ENCODE data around the gene ENO4. TPM values are rescaled to one million over a fixed set of nuclear protein-coding genes. Genes with fewer than 3 reads are reported as not detected.

Gene ENO4
- total RNA-seq, 1 experiment from 2014 or later: 0.42 TPM

DNA sequence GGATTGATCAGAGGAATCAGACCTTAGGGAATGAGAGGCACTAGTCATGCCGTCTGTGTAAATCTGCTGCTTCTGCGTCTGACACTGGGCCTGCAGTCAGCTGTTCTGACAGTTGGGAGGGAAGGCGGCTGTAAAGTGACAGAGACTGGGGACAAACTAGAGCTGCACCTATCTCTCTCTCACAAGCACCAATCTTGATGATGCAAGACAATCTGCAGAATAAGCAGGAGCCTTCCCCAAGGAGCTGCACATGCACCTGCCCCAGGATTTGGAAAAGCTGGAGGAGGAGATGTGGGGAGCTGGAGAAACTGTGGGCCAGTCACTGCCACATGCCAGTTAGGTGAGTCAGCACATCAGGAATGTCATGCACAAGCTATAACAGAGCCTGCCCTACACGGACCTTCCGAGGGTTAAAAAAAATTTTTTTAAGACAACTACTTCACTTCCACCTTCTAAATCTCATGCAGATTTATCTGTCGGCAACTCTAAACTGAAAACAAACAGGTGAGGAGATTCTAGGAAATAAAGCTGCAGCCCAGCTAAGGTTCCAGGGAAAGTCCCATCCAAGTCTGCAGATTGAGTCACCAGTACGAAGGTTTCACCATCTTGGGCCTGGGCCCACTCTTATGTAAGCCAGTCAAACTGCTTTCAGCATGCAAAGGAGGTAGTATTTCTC, 39.2 kb downstream of the ENO4 start:
- DNase-seq (ENCODE audit: low spot score) (peak; percentile 27), ATAC-seq (peak; percentile 76)
- H3K4me1 Mint-ChIP-seq: peaks cover 36% of the 10 kb centered on the region
- CTCF ChIA-PET: interaction anchor here (0.5 to 1.6 kb wide), 6 partner anchors 15 to 618 kb away, joined by 3 to 9 read pairs (median 3); no protein-coding TSS in a partner anchor
- TF ChIP-seq, protein P1, sequence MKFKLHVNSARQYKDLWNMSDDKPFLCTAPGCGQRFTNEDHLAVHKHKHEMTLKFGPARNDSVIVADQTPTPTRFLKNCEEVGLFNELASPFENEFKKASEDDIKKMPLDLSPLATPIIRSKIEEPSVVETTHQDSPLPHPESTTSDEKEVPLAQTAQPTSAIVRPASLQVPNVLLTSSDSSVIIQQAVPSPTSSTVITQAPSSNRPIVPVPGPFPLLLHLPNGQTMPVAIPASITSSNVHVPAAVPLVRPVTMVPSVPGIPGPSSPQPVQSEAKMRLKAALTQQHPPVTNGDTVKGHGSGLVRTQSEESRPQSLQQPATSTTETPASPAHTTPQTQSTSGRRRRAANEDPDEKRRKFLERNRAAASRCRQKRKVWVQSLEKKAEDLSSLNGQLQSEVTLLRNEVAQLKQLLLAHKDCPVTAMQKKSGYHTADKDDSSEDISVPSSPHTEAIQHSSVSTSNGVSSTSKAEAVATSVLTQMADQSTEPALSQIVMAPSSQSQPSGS (CRISPR knock-in tag; IDR thresholded peaks at IDR 0.05; ENCODE audit: borderline replicate concordance, low read depth): no peak
- TF ChIP-seq ATF1 (CRISPR knock-in tag; IDR thresholded peaks at IDR 0.05): no peak
- TF ChIP-seq AFF4 (CRISPR knock-in tag; IDR thresholded peaks at IDR 0.05; ENCODE audit: borderline replicate concordance): no peak
- no peak for TF ChIP-seq CREB1 (CRISPR knock-in tag; IDR thresholded peaks at IDR 0.05)
- no peak for TF ChIP-seq GTF2I (CRISPR knock-in tag; conservative IDR thresholded peaks at IDR 0.05)
- no peak for TF ChIP-seq ZNF423 (CRISPR knock-in tag; IDR thresholded peaks at IDR 0.05)
- TF ChIP-seq ZMAT4 (CRISPR knock-in tag; IDR thresholded peaks at IDR 0.05): no peak
- TF ChIP-seq HMGA2 (CRISPR knock-in tag; IDR thresholded peaks at IDR 0.05): no peak
- no peak for TF ChIP-seq TEAD1 (CRISPR knock-in tag; IDR thresholded peaks at IDR 0.05)
- no peak for TF ChIP-seq MYBL2 (CRISPR knock-in tag; IDR thresholded peaks at IDR 0.05)
- TF ChIP-seq RELA (CRISPR knock-in tag; IDR thresholded peaks at IDR 0.05; ENCODE audit: borderline replicate concordance): no peak
- TF ChIP-seq MXD4 (CRISPR knock-in tag; IDR thresholded peaks at IDR 0.05; ENCODE audit: borderline replicate concordance): no peak
- TF ChIP-seq NFYB (CRISPR knock-in tag; conservative IDR thresholded peaks at IDR 0.05; ENCODE audit: low read depth): no peak
- TF ChIP-seq PRRX2 (CRISPR knock-in tag; IDR thresholded peaks at IDR 0.05): no peak
- no peak for TF ChIP-seq TP53 (CRISPR knock-in tag; IDR thresholded peaks at IDR 0.05)
- TF ChIP-seq TEAD4 (CRISPR knock-in tag; IDR thresholded peaks at IDR 0.05): no peak
- POLR2A ChIA-PET: interaction anchor here (0.6 kb wide), 1 partner anchor 31 kb away, joined by 4 read pairs; no protein-coding TSS in a partner anchor
- 0 out of 2 replicates have a peak overlapping the region, but pooled peaks have one; percentile 60 for H3K27ac Mint-ChIP-seq
- no peaks in the 10 kb centered on the region for H3K9me3 Mint-ChIP-seq
- H3K4me3 Mint-ChIP-seq: no peak overlapping the region
- no peaks in the 10 kb centered on the region for H3K27me3 Mint-ChIP-seq (ENCODE audit: low read depth)
- no peaks in the 10 kb centered on the region for H3K36me3 Mint-ChIP-seq

DNA sequence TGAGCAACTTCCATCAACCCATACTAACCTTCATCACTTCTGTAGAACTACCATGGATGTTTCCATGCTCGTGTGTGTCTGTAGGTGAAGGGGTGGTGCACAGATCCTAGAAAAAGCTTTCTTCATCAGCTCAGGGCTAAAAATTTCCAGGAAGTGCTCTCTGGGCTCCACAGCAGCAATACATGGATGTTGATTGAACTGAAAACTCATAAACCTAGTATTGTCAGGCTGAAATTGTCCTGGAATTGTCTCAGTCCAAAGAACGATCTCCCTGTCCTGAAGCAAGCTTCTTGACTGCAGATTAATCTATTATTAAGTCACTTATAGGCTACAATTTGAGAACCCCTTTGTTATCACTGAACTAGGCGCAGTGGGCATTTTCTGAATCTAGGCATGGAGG, 39.8 kb downstream of the ENO4 start:
- Mint-ChIP-seq H3K27me3 (ENCODE audit: low read depth) (no peaks in the 10 kb centered on the region), H3K27ac (peak overlapping the region; percentile 60; the same call in 1 of the 2 replicates), H3K9me3 (no peaks in the 10 kb centered on the region), H3K4me1 (peaks cover 41% of the 10 kb centered on the region), H3K36me3 (no peaks in the 10 kb centered on the region), H3K4me3 (no peak overlapping the region)
- ATAC-seq (no peak), DNase-seq (ENCODE audit: low spot score) (no peak)
- POLR2A ChIA-PET: no interaction called here
- CTCF ChIA-PET: interaction anchor here (0.7 to 1.6 kb wide), 4 partner anchors 53 to 617 kb away, joined by 3 to 9 read pairs (median 3); no protein-coding TSS in a partner anchor
- TF ChIP-seq, protein P2, sequence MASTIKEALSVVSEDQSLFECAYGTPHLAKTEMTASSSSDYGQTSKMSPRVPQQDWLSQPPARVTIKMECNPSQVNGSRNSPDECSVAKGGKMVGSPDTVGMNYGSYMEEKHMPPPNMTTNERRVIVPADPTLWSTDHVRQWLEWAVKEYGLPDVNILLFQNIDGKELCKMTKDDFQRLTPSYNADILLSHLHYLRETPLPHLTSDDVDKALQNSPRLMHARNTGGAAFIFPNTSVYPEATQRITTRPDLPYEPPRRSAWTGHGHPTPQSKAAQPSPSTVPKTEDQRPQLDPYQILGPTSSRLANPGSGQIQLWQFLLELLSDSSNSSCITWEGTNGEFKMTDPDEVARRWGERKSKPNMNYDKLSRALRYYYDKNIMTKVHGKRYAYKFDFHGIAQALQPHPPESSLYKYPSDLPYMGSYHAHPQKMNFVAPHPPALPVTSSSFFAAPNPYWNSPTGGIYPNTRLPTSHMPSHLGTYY (CRISPR knock-in tag; IDR thresholded peaks at IDR 0.05): no peak
- TF ChIP-seq NR3C1 (CRISPR knock-in tag; conservative IDR thresholded peaks at IDR 0.05; ENCODE audit: low read depth): no peak
- TF ChIP-seq ATF3 (CRISPR knock-in tag; conservative IDR thresholded peaks at IDR 0.05): no peak
- TF ChIP-seq, protein P3, sequence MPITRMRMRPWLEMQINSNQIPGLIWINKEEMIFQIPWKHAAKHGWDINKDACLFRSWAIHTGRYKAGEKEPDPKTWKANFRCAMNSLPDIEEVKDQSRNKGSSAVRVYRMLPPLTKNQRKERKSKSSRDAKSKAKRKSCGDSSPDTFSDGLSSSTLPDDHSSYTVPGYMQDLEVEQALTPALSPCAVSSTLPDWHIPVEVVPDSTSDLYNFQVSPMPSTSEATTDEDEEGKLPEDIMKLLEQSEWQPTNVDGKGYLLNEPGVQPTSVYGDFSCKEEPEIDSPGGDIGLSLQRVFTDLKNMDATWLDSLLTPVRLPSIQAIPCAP (CRISPR knock-in tag; IDR thresholded peaks at IDR 0.05): no peak
- TF ChIP-seq HMGXB4 (CRISPR knock-in tag; IDR thresholded peaks at IDR 0.05): no peak
- TF ChIP-seq, protein P4, sequence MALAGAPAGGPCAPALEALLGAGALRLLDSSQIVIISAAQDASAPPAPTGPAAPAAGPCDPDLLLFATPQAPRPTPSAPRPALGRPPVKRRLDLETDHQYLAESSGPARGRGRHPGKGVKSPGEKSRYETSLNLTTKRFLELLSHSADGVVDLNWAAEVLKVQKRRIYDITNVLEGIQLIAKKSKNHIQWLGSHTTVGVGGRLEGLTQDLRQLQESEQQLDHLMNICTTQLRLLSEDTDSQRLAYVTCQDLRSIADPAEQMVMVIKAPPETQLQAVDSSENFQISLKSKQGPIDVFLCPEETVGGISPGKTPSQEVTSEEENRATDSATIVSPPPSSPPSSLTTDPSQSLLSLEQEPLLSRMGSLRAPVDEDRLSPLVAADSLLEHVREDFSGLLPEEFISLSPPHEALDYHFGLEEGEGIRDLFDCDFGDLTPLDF (CRISPR knock-in tag; IDR thresholded peaks at IDR 0.05): no peak
- TF ChIP-seq PRRX2 (CRISPR knock-in tag; IDR thresholded peaks at IDR 0.05): no peak
- TF ChIP-seq TCF7 (CRISPR knock-in tag; IDR thresholded peaks at IDR 0.05; ENCODE audit: low read depth): no peak

Data from WTC11 (cell line).